ENCODE results near the gene TNFAIP3.

Gene TNFAIP3

GRCh38 chr6:137913996-137914529, 47.0 kb downstream of the TNFAIP3 start:
- no peak for TF ChIP-seq CTCF (IDR thresholded peaks at IDR 0.05; ENCODE audit: low read depth, low read length)
- H3K4me3 ChIP-seq (replicated peaks in 1 of 2; ENCODE audit: low read depth in 2 of 2, low read length in 2 of 2) = no peak overlapping the region
- no peak for DNase-seq (ENCODE audit: low read depth in 2 of 2)

GRCh38 chr6:137914530-137915193, 47.6 kb downstream of the TNFAIP3 start:
- no peak for DNase-seq (ENCODE audit: low read depth in 2 of 2)
- TF ChIP-seq CTCF (IDR thresholded peaks at IDR 0.05; ENCODE audit: low read depth, low read length) = no peak
- no peak overlapping the region for H3K4me3 ChIP-seq (replicated peaks in 1 of 2; ENCODE audit: low read depth in 2 of 2, low read length in 2 of 2)

- no peak for TF ChIP-seq CTCF (IDR thresholded peaks at IDR 0.05; ENCODE audit: low read depth, low read length)
- H3K4me3 ChIP-seq (replicated peaks in 1 of 2; ENCODE audit: low read depth in 2 of 2, low read length in 2 of 2) = no peak overlapping the region
- DNase-seq (ENCODE audit: low read depth in 2 of 2) = no peak
Observed at GRCh38 chr6:137915790-137916189, 48.7 kb downstream of the TNFAIP3 start.

- no peak for TF ChIP-seq CTCF (IDR thresholded peaks at IDR 0.05; ENCODE audit: low read depth, low read length)
- no peak overlapping the region for H3K4me3 ChIP-seq (replicated peaks in 1 of 2; ENCODE audit: low read depth in 2 of 2, low read length in 2 of 2)
- DNase-seq (ENCODE audit: low read depth in 2 of 2) = no peak
Observed at GRCh38 chr6:137917551-137918325, 50.7 kb downstream of the TNFAIP3 start.

GRCh38 chr6:137919502-137919823, 52.4 kb downstream of the TNFAIP3 start:
- no peak for DNase-seq (ENCODE audit: low read depth in 2 of 2)
- no peak for TF ChIP-seq CTCF (IDR thresholded peaks at IDR 0.05; ENCODE audit: low read depth, low read length)
- H3K4me3 ChIP-seq (replicated peaks in 1 of 2; ENCODE audit: low read depth in 2 of 2, low read length in 2 of 2) = no peak overlapping the region

- no peak for DNase-seq (ENCODE audit: low read depth in 2 of 2)
- no peak overlapping the region for H3K4me3 ChIP-seq (replicated peaks in 1 of 2; ENCODE audit: low read depth in 2 of 2, low read length in 2 of 2)
- TF ChIP-seq CTCF (IDR thresholded peaks at IDR 0.05; ENCODE audit: low read depth, low read length) = no peak
Observed at GRCh38 chr6:137919837-137920730, 53.0 kb downstream of the TNFAIP3 start.
